ENCODE measurements around the gene PDLIM3. TPM values are rescaled to one million over a fixed set of nuclear protein-coding genes. Genes with fewer than 3 reads are reported as not detected.

Gene PDLIM3
- total RNA-seq, 1 experiment from 2014 or later = 0.47 TPM

DNA sequence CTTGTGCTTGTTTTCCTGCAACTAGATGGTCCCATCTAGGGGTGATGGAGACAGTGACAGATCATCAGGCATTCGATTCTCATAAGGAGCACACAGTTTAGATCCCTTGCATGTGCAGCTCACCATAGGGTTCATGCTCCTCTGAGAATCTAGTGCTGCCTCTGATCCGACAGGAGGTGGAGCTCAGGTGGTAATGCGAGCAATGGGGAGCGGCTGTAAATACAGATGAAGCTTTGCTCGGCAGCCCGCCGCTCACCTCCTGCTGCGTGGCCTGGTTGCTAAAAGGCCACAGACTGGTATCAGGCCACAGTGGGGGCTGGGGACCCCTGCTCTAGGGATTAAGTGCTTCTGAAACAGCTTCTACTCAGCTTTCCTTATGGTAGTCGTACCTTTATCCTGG lies 35.3 kb downstream of the PDLIM3 start:
- Histone ChIP-seq H3K4me3 (ENCODE audit: low read length) (no peak overlapping the region), H3K9me2 (replicated peaks; ENCODE audit: low read length) (no peaks in the 10 kb centered on the region), H3F3A (ENCODE audit: low read length, unreplicated experiment) (no peaks in the 10 kb centered on the region), H3K9me3 (ENCODE audit: low read length) (no peaks in the 10 kb centered on the region), H4K20me1 (ENCODE audit: low read length) (no peaks in the 10 kb centered on the region), H2AFZ (ENCODE audit: low read length) (no peak overlapping the region), H3K27me3 (ENCODE audit: low read length) (no peaks in the 10 kb centered on the region), H3K27ac (ENCODE audit: low read length) (no peak overlapping the region), H3K79me2 (ENCODE audit: low read length) (no peaks in the 10 kb centered on the region), H3K4me1 (ENCODE audit: insufficient read depth, low read length) (peaks cover 12% of the 10 kb centered on the region; the same call in 1 of the 2 replicates), H3K36me3 (ENCODE audit: low read depth, low read length) (no peaks in the 10 kb centered on the region), H3K9ac (ENCODE audit: low read length) (no peak overlapping the region), H3K4me2 (ENCODE audit: low read length) (no peak overlapping the region)
- ATAC-seq (no peak), DNase-seq (no peak)
- no peak for TF ChIP-seq EZH2 (IDR thresholded peaks at IDR 0.05; ENCODE audit: low read length, unreplicated experiment)
- TF ChIP-seq, protein P1, sequence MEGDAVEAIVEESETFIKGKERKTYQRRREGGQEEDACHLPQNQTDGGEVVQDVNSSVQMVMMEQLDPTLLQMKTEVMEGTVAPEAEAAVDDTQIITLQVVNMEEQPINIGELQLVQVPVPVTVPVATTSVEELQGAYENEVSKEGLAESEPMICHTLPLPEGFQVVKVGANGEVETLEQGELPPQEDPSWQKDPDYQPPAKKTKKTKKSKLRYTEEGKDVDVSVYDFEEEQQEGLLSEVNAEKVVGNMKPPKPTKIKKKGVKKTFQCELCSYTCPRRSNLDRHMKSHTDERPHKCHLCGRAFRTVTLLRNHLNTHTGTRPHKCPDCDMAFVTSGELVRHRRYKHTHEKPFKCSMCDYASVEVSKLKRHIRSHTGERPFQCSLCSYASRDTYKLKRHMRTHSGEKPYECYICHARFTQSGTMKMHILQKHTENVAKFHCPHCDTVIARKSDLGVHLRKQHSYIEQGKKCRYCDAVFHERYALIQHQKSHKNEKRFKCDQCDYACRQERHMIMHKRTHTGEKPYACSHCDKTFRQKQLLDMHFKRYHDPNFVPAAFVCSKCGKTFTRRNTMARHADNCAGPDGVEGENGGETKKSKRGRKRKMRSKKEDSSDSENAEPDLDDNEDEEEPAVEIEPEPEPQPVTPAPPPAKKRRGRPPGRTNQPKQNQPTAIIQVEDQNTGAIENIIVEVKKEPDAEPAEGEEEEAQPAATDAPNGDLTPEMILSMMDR (conservative IDR thresholded peaks at IDR 0.05; ENCODE audit: low read depth, low read length) = no peak
- TF ChIP-seq EZH2phosphoT487 (IDR thresholded peaks at IDR 0.05; ENCODE audit: borderline replicate concordance, low read length) = no peak
- ChIA-PET POLR2A (ENCODE audit: unreplicated experiment) (no interaction called here), CTCF (no interaction called here)
- no TSS peak for BruUV-seq (replicated peaks)
- intact Hi-C loops (cut with micrococcal nuclease) = no loop called here

DNA sequence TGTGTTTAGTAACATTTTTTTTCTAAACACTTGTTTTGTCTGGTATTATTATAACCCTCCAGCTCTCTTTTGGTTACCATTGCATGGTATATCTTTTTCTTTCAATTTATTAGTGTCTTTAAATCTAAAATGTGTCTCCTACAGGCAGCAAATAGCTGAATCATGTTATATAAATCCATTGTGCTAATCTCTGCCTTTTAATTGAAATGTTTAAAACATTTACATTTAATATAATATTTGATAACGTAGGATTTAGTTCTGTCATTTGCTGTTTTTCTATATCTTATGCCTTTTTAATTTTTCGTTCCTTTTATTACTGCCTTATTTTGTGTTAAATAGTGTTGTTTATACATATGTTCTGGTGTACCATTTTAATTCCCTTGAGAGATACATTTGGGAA lies 46.7 kb downstream of the PDLIM3 start:
- BruUV-seq (replicated peaks) = no TSS peak
- Histone ChIP-seq H3K36me3 (ENCODE audit: low read depth, low read length) (no peaks in the 10 kb centered on the region), H3K79me2 (ENCODE audit: low read length) (no peaks in the 10 kb centered on the region), H2AFZ (ENCODE audit: low read length) (no peak overlapping the region), H4K20me1 (ENCODE audit: low read length) (no peaks in the 10 kb centered on the region), H3F3A (ENCODE audit: low read length, unreplicated experiment) (no peaks in the 10 kb centered on the region), H3K4me1 (ENCODE audit: insufficient read depth, low read length) (no peaks in the 10 kb centered on the region), H3K27me3 (ENCODE audit: low read length) (no peaks in the 10 kb centered on the region), H3K9me3 (ENCODE audit: low read length) (no peaks in the 10 kb centered on the region), H3K4me2 (ENCODE audit: low read length) (no peak overlapping the region), H3K4me3 (ENCODE audit: low read length) (no peak overlapping the region), H3K9me2 (replicated peaks; ENCODE audit: low read length) (no peaks in the 10 kb centered on the region), H3K9ac (ENCODE audit: low read length) (no peak overlapping the region), H3K27ac (ENCODE audit: low read length) (no peak overlapping the region)
- no peak for DNase-seq
- TF ChIP-seq, protein P1 (conservative IDR thresholded peaks at IDR 0.05; ENCODE audit: low read depth, low read length) = no peak
- no peak for TF ChIP-seq EZH2 (IDR thresholded peaks at IDR 0.05; ENCODE audit: low read length, unreplicated experiment)
- no peak for ATAC-seq
- POLR2A ChIA-PET (ENCODE audit: unreplicated experiment) = no interaction called here
- CTCF ChIA-PET = no interaction called here
- intact Hi-C loops (cut with micrococcal nuclease) = no loop called here

DNA sequence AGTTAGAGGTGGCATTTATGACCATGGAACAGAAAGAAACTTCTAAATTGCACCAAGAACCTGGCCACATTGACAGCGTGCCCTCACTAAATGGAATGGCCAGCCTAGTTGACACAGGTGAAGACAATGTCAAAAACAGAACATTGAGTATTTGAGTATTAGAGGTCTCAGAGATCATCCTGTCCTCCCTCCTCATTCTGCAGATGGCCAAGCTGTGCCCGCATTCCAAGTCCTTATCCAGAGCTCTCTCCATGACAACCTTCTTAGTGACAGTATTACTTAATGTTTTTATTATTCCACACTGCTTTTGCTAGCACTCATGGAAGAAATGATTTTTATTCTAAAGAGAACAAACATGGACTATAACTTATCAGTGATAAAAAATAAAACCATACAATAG lies 53.9 kb downstream of the PDLIM3 start:
- no peak overlapping the region for H2AFZ ChIP-seq (ENCODE audit: low read length)
- H3K9me3 ChIP-seq (ENCODE audit: low read length) = no peaks in the 10 kb centered on the region
- TF ChIP-seq, protein P1 (conservative IDR thresholded peaks at IDR 0.05; ENCODE audit: low read depth, low read length) = no peak
- TF ChIP-seq EZH2phosphoT487 (IDR thresholded peaks at IDR 0.05; ENCODE audit: borderline replicate concordance, low read length) (no peak), EZH2 (IDR thresholded peaks at IDR 0.05; ENCODE audit: low read length, unreplicated experiment) (no peak)
- no TSS peak for BruUV-seq (replicated peaks)
- H3F3A ChIP-seq (ENCODE audit: low read length, unreplicated experiment) = no peaks in the 10 kb centered on the region
- POLR2A ChIA-PET (ENCODE audit: unreplicated experiment) = no interaction called here
- H3K4me3 ChIP-seq (ENCODE audit: low read length) = no peak overlapping the region
- intact Hi-C loops (cut with micrococcal nuclease) = no loop called here
- H3K4me2 ChIP-seq (ENCODE audit: low read length) = no peak overlapping the region
- no peaks in the 10 kb centered on the region for H3K9me2 ChIP-seq (replicated peaks; ENCODE audit: low read length)
- H4K20me1 ChIP-seq (ENCODE audit: low read length) = no peaks in the 10 kb centered on the region
- ATAC-seq (no peak), DNase-seq (no peak)
- no peak overlapping the region for H3K27ac ChIP-seq (ENCODE audit: low read length)
- CTCF ChIA-PET = no interaction called here
- H3K9ac ChIP-seq (ENCODE audit: low read length) = no peak overlapping the region
- no peaks in the 10 kb centered on the region for H3K36me3 ChIP-seq (ENCODE audit: low read depth, low read length)
- no peaks in the 10 kb centered on the region for H3K4me1 ChIP-seq (ENCODE audit: insufficient read depth, low read length)
- no peaks in the 10 kb centered on the region for H3K79me2 ChIP-seq (ENCODE audit: low read length)
- H3K27me3 ChIP-seq (ENCODE audit: low read length) = peaks cover 16% of the 10 kb centered on the region

Measured in PC-3 (cell line).